Central memory CD4-positive, alpha-beta T cell (primary cell): ENCODE results near the gene ZNF24.

ENCODE experiments used
- DNase-seq: peaks from one replicate; pipeline ENCODE4 v3.0.0; 2022

The ZNF24 gene

DNA sequence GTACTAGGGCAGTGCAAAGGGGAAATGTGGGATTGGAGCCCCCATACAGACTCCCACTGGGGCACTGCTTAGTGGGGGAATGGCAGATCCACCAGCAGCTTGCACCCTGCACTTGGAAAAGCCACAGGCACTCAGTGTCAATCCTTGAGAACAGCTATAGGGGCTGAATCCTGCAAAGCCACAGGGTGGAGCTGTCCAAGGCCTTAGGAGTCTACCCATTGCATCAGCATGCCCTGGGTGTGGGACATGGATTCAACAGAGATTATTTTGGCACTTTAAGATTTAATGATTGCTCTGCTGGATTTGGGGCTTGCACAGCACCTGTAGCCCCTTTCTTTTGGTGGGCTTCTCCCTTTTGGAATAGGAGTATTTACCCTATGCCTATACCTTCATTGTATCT is 8.6 kb upstream of the ZNF24 start:
- DNase-seq: no peak

- no peak for DNase-seq
These were observed 8.1 kb upstream of the ZNF24 start for GRCh38 chr18:35352283-35352682.

- no peak for DNase-seq
These were observed 3.8 kb upstream of the ZNF24 start for GRCh38 chr18:35348001-35348400.

- DNase-seq: no peak
These were observed 1.7 kb upstream of the ZNF24 start for GRCh38 chr18:35345950-35346349.

DNA sequence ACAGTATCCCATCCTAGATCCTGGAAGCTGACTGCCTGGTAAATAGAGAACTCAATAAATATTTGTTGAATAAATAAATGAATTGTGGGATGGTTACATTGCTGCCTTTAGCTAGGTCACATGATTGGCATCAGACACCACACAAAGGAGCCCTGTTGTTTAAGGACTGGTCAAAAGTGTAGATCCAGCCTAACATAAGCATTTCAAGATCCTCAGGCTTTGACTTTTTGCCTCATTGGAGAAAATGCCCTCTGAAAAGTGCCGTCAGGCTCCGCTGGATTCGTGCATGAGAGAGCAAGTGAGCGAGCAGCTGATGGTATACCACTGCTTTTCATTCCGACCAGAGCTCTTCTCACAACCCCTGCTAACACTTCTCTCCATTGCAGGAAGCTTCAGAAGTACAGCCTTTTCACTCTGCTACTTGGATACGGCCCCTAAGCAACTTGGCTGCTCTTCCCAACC is 1.3 kb upstream of the ZNF24 start:
- DNase-seq: no peak

- no peak for DNase-seq
These were observed 678 bp upstream of the ZNF24 start for GRCh38 chr18:35344736-35345459.

- no peak for DNase-seq
These were observed 708 bp downstream of the ZNF24 start for GRCh38 chr18:35343488-35343935.

DNA sequence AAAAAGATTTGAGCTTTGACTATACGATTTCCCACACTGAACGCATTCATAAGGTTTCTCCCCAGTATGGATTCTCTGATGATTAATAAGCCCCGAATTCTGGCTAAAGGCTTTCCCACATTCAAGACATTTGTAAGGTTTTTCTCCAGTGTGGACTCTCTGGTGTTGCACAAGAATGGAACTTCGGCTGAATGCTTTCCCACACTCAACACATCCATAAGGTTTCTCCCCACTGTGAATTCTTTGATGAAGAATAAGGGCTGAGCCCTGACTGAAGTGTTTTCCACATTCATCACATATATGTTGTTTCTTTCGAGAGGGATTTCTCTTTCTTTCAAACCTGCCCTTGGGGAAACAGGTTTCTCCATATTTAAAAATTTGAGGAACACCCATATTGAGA is 6.9 kb downstream of the ZNF24 start:
- DNase-seq: no peak

DNA sequence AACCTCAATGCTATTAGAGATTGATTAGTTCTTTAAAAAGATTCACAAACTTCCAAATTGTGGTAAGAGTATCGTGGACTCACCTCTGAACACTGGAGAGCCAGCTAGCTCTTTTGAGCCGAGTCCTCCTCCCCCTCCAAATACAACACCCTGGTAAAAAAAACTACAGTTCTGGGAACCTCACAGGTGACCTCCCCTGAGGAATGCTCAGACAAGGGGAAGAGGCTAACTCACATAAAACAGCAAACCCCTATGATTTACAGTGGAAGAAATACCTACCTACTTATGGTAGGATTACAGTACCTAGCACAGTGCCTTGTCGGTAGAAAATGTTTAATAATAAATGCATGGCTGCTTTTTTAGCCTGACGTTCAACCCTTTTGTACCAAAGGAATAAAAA is 8.4 kb downstream of the ZNF24 start:
- DNase-seq: no peak

GRCh38 chr18:35334821-35335220 is 9.4 kb downstream of the ZNF24 start:
- no peak for DNase-seq

DNA sequence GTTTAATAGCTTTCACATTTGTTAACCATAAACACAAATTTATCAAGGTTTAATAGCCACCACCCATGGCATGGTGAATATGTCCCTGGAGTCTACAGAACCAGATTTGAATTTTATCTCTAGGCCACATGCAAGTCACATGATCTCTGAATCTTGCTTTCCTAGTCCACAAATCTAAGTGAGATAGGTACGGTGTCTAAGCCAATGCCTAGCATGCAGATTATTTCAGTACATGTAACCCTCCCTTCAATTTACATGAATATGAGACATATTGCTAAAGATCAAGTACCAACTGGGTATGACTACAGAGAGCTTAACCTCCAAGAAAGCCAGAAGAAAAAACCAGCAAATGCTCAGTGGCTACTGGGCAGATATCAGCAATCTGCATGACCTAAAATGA is 10.0 kb downstream of the ZNF24 start:
- DNase-seq: no peak

DNA sequence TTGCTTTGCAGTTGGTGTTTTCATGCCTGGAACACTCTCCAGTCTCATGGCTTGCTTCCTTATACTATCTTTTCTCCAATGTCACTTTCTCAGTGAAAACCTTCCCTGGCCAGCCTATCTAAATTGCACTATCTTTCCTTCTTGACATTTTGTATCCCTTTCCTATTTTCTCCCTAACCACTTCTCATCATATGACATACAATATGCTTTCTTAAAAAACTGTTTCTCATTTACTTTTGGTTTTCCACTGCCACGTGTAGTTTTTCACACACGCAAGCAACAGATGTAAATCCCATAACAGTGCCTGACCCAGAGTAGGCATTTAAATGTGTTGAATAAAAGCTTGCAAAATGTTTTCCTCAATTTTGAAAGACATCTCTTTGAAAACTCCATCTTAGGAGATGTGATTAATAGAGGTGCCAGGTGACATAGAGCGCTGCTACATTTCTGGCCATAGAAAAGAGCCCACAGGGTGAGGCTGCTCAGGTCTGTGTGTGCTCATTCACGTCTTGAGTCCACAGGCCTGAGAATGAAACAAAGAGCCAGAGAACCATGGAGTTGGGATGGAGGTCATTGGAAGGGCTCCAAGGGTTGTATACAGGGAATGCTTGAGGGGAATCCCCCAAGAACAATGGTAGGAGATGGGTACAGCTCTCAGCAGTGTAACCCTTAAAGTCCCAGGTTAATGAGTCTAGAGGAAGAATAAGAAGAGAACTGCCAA is 12.7 kb downstream of the ZNF24 start:
- DNase-seq: no peak

- DNase-seq: no peak
These were observed 15.4 kb downstream of the ZNF24 start for GRCh38 chr18:35328868-35329267.

- no peak for DNase-seq
These were observed 17.4 kb downstream of the ZNF24 start for GRCh38 chr18:35326695-35327387.

DNA sequence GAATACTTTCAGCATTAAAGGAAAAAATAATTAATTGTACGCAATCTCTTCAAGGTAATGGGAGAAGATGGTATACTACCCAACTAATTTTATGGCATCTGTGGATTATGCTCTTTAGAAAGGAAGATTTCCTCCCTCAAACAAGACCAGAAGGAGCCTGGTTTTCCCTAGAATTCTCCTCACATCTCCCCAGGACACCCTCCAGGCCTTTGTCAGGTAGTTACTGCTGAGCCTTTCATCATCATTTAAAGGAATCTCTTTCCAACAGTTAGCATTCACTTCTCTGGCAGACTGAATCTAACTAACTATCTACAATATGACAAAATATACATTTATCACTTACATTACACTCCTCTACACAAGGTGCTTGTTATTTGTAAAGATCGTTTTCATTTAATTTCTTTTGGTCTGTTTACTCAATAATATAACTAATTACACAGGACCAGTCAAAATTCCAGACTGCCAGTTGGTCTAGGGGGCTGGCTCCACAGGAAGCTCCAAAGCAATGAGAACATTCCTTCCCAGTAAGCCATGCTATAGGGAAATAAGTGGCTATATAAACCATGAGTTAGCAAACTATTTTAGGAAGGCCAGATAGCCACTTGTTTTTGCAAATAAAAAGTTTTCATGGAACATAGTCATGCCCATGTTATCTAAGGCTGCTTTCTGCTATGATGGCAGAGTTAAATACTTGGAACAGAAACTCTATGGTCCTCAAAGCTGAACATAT is 19.1 kb downstream of the ZNF24 start:
- no peak for DNase-seq

DNA sequence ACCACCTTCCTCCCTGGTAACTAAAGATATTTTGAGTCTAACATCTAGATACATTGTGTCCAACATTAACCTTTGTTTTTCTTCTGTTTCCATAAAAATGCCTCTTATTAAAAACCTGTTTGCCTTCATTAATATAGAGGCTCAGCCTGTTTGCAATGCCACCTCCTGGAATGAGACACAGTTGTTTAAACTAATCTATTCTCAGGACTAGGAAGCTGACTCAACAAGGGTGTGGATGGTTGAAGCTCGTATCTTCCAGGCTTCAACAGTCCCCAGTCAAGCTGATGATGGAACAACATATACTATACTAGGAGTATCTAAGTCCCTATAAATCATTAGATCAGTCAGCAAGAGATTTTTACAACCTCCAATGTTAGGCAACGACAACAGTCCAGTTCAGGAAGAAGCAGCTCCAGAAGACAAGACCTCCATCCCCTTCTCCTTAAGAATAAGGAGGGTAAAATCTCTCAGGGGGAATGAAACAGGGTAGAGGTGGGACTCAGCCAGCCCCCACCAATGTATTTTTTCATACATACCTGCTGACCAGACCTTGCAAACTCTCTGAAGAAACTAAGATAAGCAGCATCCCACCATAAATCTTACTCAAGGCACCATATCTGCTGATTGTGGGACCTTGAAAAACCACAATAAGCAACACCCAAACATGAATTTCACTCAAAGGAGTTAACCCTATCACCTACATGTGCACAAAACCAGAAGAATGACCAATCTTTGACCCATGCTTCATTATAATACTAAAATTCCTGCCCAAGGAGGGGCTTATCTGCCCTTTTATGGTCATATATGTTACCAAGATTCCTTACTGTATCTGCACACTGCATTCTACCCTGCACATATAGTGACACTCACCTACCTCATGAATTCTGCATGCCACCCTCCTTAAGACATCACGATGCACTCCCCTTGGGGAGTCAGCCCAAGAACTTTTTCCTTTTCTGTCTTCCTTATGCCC is 21.4 kb downstream of the ZNF24 start:
- no peak for DNase-seq

- no peak for DNase-seq
These were observed 32.7 kb downstream of the ZNF24 start for GRCh38 chr18:35311496-35311895.

GRCh38 chr18:35306588-35307250 is 37.5 kb downstream of the ZNF24 start:
- DNase-seq: no peak

DNA sequence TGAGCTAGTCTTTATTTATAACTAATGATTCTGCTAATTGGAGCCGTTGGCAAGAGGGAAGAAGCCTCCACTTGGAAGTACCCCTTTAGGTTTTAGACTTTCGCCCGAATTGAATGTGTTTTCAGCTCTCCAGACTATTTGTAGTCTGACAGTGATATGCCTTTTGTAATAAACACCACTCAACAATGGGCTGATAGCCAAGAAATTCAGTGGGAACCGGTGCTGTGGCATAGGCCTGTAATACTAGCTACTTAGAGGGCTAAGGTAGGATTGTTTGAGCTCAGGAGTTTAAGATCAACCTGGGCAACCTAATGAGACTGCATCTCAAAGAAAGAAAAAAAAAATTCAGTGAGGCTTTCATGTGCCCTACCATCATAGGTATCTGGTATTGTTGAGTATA is 40.6 kb downstream of the ZNF24 start:
- no peak for DNase-seq

DNA sequence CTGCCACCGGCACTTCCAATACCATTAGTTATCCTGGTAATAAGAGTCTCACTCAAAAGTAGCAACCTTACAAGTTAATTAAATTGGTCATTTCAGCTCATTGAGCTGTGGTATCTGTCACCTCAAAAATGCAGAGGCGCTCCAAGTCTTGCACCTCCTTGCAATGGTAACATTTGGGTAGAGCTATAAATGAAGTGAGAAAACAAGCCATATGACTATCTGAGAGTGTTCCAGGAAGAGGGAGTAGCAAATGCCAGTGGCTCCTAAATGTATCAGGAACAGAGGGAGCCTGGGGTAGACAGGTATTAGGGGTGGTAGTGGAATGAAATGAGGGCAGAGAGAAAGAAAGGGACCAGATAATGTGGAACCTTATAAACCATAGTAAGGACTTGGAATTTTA is 48.2 kb downstream of the ZNF24 start:
- DNase-seq: no peak

- no peak for DNase-seq
These were observed 53.1 kb downstream of the ZNF24 start for GRCh38 chr18:35291166-35291565.
